RWPE1 (cell line): ENCODE measurements around the gene MYH3.

Experiments
- CTCF ChIA-PET: fragments of 350-600 bp; sonication (Branson Sonifier 250); formaldehyde crosslinking; extraction: SDS; loops from one replicate; lab custom pipeline; 2021; lab: Yijun Ruan, JAX
- POLR2A ChIA-PET: fragments of 400-600 bp; formaldehyde crosslinking; extraction: SDS; loops from one replicate; lab custom pipeline; 2020; ENCODE audit warnings: antibody characterized with exemption; ENCODE audit not compliant: low non-redundant PET; lab: Yijun Ruan, JAX
- DNase-seq: peaks from one replicate; pipeline ENCODE4 v3.0.0; 2012; ENCODE audit warnings: low spot score
- H3K27ac ChIP-seq: fragments of 450-650 bp; 2 replicates; pipeline ENCODE4 v1.5.1; 2017
- TF ChIP-seq, protein P1 (sequence below): fragments of 450-650 bp; conservative IDR thresholded peaks from 2 replicates; pipeline ENCODE4 v1.5.1; 2017; ENCODE audit warnings: low read depth, mild to moderate bottlenecking

The MYH3 gene

DNA sequence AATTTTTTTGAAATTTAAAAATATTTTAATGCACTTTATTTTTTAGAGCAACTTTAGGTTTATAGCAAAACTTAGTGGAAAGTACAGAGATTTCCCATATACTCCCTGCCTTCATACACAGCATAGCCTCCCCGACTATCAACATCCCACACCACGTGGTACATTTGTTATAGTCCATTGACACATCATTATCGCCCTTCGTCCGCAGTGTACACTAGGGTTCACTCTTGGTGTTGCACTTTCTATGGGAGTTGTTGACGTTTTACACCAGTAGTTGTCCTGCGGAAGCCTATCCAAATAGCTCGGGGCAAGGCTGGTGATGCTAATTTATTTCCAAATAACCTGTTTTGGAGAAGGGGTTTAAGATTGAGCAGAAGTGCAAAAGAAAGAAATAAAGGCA is 52.6 kb downstream of the MYH3 start:
- TF ChIP-seq, protein P1, sequence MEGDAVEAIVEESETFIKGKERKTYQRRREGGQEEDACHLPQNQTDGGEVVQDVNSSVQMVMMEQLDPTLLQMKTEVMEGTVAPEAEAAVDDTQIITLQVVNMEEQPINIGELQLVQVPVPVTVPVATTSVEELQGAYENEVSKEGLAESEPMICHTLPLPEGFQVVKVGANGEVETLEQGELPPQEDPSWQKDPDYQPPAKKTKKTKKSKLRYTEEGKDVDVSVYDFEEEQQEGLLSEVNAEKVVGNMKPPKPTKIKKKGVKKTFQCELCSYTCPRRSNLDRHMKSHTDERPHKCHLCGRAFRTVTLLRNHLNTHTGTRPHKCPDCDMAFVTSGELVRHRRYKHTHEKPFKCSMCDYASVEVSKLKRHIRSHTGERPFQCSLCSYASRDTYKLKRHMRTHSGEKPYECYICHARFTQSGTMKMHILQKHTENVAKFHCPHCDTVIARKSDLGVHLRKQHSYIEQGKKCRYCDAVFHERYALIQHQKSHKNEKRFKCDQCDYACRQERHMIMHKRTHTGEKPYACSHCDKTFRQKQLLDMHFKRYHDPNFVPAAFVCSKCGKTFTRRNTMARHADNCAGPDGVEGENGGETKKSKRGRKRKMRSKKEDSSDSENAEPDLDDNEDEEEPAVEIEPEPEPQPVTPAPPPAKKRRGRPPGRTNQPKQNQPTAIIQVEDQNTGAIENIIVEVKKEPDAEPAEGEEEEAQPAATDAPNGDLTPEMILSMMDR: no peak
- no peak overlapping the region for H3K27ac ChIP-seq
- DNase-seq: no peak
- CTCF ChIA-PET: no interaction called here
- POLR2A ChIA-PET: no interaction called here

- DNase-seq: no peak
- no peak overlapping the region for H3K27ac ChIP-seq
- TF ChIP-seq, protein P1: no peak
- ChIA-PET POLR2A (no interaction called here), CTCF (interaction anchor here (1.9 kb wide), 1 partner anchor 13 kb away, joined by 7 read pairs; no protein-coding TSS in a partner anchor)
These were observed 53.2 kb downstream of the MYH3 start for GRCh38 chr17:10603931-10604330.

- CTCF ChIA-PET: interaction anchor here (1.3 kb wide), 1 partner anchor 14 kb away, joined by 3 read pairs; no protein-coding TSS in a partner anchor
- TF ChIP-seq, protein P1: no peak
- DNase-seq: no peak
- POLR2A ChIA-PET: no interaction called here
- H3K27ac ChIP-seq: no peak overlapping the region
These were observed 56.5 kb downstream of the MYH3 start for GRCh38 chr17:10600571-10600970.

DNA sequence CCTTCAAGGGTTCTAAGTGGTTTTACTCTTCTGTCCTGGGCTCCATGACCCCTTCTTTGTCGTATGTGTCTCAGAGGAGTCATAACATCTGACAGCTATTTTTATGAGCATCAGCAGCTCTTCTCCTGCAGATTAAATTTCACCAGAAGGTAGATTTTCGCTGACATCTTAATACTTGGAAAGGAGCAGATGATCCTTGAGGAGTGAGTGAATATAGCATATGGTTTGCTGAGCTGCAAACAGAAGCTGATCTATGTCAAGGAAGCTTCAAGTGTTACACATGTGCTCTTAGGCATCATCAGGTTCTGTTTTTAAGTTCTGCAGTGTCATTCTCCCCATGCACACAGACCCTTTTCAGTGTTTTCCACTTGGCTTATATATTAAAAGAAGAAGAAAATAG is 58.5 kb downstream of the MYH3 start:
- POLR2A ChIA-PET: no interaction called here
- CTCF ChIA-PET: no interaction called here
- TF ChIP-seq, protein P1: no peak

GRCh38 chr17:10589553-10590145 is 67.5 kb downstream of the MYH3 start:
- no peak for DNase-seq
- CTCF ChIA-PET: interaction anchor here (0.8 kb wide), 1 partner anchor 128 kb away, joined by 3 read pairs; no protein-coding TSS in a partner anchor

More for the DNA sequence above, 58.5 kb downstream of the MYH3 start:
- no peak overlapping the region for H3K27ac ChIP-seq
- no peak for DNase-seq

DNA sequence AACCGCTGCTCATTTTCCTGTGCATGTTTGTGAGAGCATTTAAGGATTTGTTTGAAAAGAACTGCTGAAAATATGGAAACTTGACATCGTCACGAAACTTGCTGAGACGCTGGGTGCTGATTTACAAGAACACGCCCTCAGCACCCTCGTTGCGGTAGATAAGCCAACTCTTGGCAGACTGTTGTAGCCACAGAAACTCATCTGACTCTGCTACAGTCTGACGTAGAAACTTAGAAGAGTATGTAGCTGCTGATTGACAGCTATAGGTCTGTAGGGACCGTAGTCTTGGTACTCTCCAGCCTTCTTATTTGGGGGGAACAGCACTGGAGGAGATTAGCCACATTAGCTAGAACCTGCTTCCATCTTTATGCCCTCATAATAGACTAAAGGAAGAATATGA is 71.6 kb downstream of the MYH3 start:
- H3K27ac ChIP-seq: no peak overlapping the region
- DNase-seq: no peak
- POLR2A ChIA-PET: interaction anchor here (0.5 kb wide), 1 partner anchor 565 kb away, joined by 4 read pairs; no protein-coding TSS in a partner anchor
- TF ChIP-seq, protein P1: no peak
- CTCF ChIA-PET: no interaction called here

More at GRCh38 chr17:10589553-10590145, 67.5 kb downstream of the MYH3 start:
- TF ChIP-seq, protein P1: no peak
- POLR2A ChIA-PET: no interaction called here
- no peak overlapping the region for H3K27ac ChIP-seq
